IMR-90 (cell line): Measurements from ENCODE around the gene CTNNA2. TPM values are rescaled to one million over a fixed set of nuclear protein-coding genes. Genes with fewer than 3 reads are reported as not detected.

Experiments
- ATAC-seq: fragments of 200-7000 bp; cut with Tn5 transposase; 2 replicates; pipeline ENCODE4 v1.9.1; 2020; ENCODE audit warnings: low read depth, mild to moderate bottlenecking, moderate library complexity
- BruUV-seq: library from RNA; stranded (reverse); fragments of 400-500 nt; replicated peaks from 2 replicates; lab custom pipeline; 2021; lab: Mats Ljungman, UMichigan
- CTCF ChIA-PET: fragments of 300-600 bp; formaldehyde crosslinking; extraction: SDS; loops from one replicate; lab custom pipeline; 2021; ENCODE audit warnings: antibody characterized with exemption; lab: Yijun Ruan, JAX
- POLR2A ChIA-PET: fragments of 300-600 bp; sonication (Branson Sonifier 250); formaldehyde crosslinking; loops from one replicate; lab custom pipeline; 2022; ENCODE audit warnings: antibody characterized with exemption; ENCODE audit not compliant: unreplicated experiment; lab: Charles Lee
- DNase-seq: peaks from one replicate; pipeline ENCODE4 v3.0.0; 2013
- H2AFZ ChIP-seq: replicated peaks from 2 replicates; pipeline ENCODE3; 2013; ENCODE audit warnings: low read length, mild to moderate bottlenecking; ENCODE audit not compliant: poor library complexity
- H2AK5ac ChIP-seq: 2 replicates; pipeline ENCODE4 v1.6.1; 2013; ENCODE audit warnings: low read depth, low read length, inconsistent platforms
- H2AK9ac ChIP-seq: replicated peaks from 2 replicates; pipeline ENCODE3; 2013; ENCODE audit warnings: mild to moderate bottlenecking, low read depth, low read length, moderate library complexity; ENCODE audit not compliant: poor library complexity
- H2BK120ac ChIP-seq: 2 replicates; pipeline ENCODE4 v1.6.1; 2013; ENCODE audit warnings: low read depth, low read length, inconsistent platforms
- H2BK15ac ChIP-seq: 3 replicates; pipeline ENCODE4 v1.6.1; 2013; ENCODE audit warnings: low read depth, low read length, inconsistent platforms
- H2BK20ac ChIP-seq: 2 replicates; pipeline ENCODE4 v1.6.1; 2013; ENCODE audit warnings: low read depth, mild to moderate bottlenecking, inconsistent platforms, low read length, moderate library complexity
- H2BK5ac ChIP-seq: 2 replicates; pipeline ENCODE4 v1.6.1; 2013; ENCODE audit warnings: mild to moderate bottlenecking, low read depth, low read length, inconsistent platforms; ENCODE audit not compliant: poor library complexity, severe bottlenecking
- H3K14ac ChIP-seq: replicated peaks from 2 replicates; pipeline ENCODE4 v1.6.1; 2013; ENCODE audit warnings: low read depth, low read length, inconsistent platforms
- H3K18ac ChIP-seq: 2 replicates; pipeline ENCODE4 v1.6.1; 2013; ENCODE audit warnings: low read depth, low read length, control low read depth
- H3K23ac ChIP-seq: 2 replicates; pipeline ENCODE4 v1.6.1; 2013; ENCODE audit warnings: low read depth, low read length, inconsistent platforms
- H3K27ac ChIP-seq: 2 replicates; pipeline ENCODE4 v1.5.1; 2013; ENCODE audit warnings: mild to moderate bottlenecking, control low read depth, low read length; ENCODE audit not compliant: insufficient read depth
- H3K27me3 ChIP-seq: 2 replicates; pipeline ENCODE4 v1.6.1; 2013; ENCODE audit warnings: low read length; ENCODE audit not compliant: control insufficient read depth, insufficient read depth
- H3K36me3 ChIP-seq: 2 replicates; pipeline ENCODE4 v1.6.1; 2013; ENCODE audit warnings: low read length, mixed read lengths; ENCODE audit not compliant: control insufficient read depth, insufficient read depth
- H3K4ac ChIP-seq: 2 replicates; pipeline ENCODE4 v1.6.1; 2013; ENCODE audit warnings: low read depth, low read length, inconsistent platforms
- H3K4me1 ChIP-seq: 2 replicates; pipeline ENCODE4 v1.6.1; 2013; ENCODE audit warnings: low read length, mixed read lengths; ENCODE audit not compliant: control insufficient read depth, insufficient read depth
- H3K4me2 ChIP-seq: 2 replicates; pipeline ENCODE4 v1.6.1; 2013; ENCODE audit warnings: low read depth, mild to moderate bottlenecking, control low read depth, low read length, moderate library complexity
- H3K4me3 ChIP-seq: 2 replicates; pipeline ENCODE4 v1.5.1; 2013; ENCODE audit warnings: low read depth, mild to moderate bottlenecking, control low read depth, low read length, moderate library complexity; ENCODE audit not compliant: insufficient read depth
- H3K56ac ChIP-seq: 2 replicates; pipeline ENCODE4 v1.6.1; 2013; ENCODE audit warnings: low read length, inconsistent platforms; ENCODE audit not compliant: insufficient read depth; ENCODE audit errors: extremely low read depth
- H3K79me1 ChIP-seq, 2 experiments: 2 replicates each; pipeline ENCODE4 v1.6.1; 2013; ENCODE audit warnings: low read length in 2 of 2, inconsistent platforms in 1 of 2, low read depth in 1 of 2
- H3K9ac ChIP-seq: 2 replicates; pipeline ENCODE4 v1.6.1; 2013; ENCODE audit warnings: low read depth, low read length, control low read depth
- H3K9me1 ChIP-seq: 2 replicates; pipeline ENCODE4 v1.6.1; 2013; ENCODE audit warnings: low read length, inconsistent platforms; ENCODE audit not compliant: insufficient read depth
- H3K9me3 ChIP-seq: 2 replicates; pipeline ENCODE4 v1.6.1; 2013; ENCODE audit warnings: low read length; ENCODE audit not compliant: control insufficient read depth, insufficient read depth
- H4K20me1 ChIP-seq: 2 replicates; pipeline ENCODE4 v1.6.1; 2013; ENCODE audit warnings: low read length, inconsistent platforms; ENCODE audit not compliant: insufficient read depth
- H4K5ac ChIP-seq: 2 replicates; pipeline ENCODE4 v1.6.1; 2013; ENCODE audit warnings: mild to moderate bottlenecking, low read depth, low read length, control low read depth
- H4K8ac ChIP-seq, 2 experiments: 2 replicates each; pipeline ENCODE4 v1.6.1; 2013; ENCODE audit warnings: low read depth in 2 of 2, low read length in 2 of 2, control low read depth in 1 of 2, inconsistent platforms in 1 of 2
- H4K91ac ChIP-seq: 2 replicates; pipeline ENCODE4 v1.6.1; 2013; ENCODE audit warnings: low read depth, low read length, inconsistent platforms; ENCODE audit not compliant: insufficient read depth
- CTCF ChIP-seq: conservative IDR thresholded peaks from 2 replicates; pipeline ENCODE4 v1.5.1; 2012; ENCODE audit warnings: mild to moderate bottlenecking, low read depth, low read length, improper control_type of control experiment
- MAFK ChIP-seq: IDR thresholded peaks from 2 replicates; pipeline ENCODE4 v1.6.1; 2012; ENCODE audit warnings: low read depth, low read length, improper control_type of control experiment
- MXI1 ChIP-seq: IDR thresholded peaks from 2 replicates; pipeline ENCODE4 v1.6.1; 2012; ENCODE audit warnings: low read depth, mild to moderate bottlenecking, low read length, moderate library complexity, borderline replicate concordance
- USF2 ChIP-seq: fragments of 150-350 bp; IDR thresholded peaks from 2 replicates; pipeline ENCODE4 v1.6.1; 2017; ENCODE audit warnings: mild to moderate bottlenecking, antibody characterized with exemption, low read length, low read depth
- WGBS, 2 experiments: methylation state at CpG; one replicate each; pipeline versions ENCODE4 v1.1.5 to v1.1.7; 2013; ENCODE audit warnings: missing lambda C conversion rate in 2 of 2; ENCODE audit not compliant: insufficient read length in 1 of 2; ENCODE audit errors: extremely low coverage in 2 of 2; 5-methylcytosine and 5-hydroxymethylcytosine counted together
- dilution Hi-C: fragments of 300-500 bp; cut with HindIII; formaldehyde crosslinking; loops from one replicate; pipeline ENCODE4 v1.14.3; 2018; ENCODE audit warnings: low sequenced_read_pairs; ENCODE audit not compliant: unreplicated experiment
- in situ Hi-C: fragments of 300-500 bp; cut with MboI; formaldehyde crosslinking; loops from 3 replicates; pipeline ENCODE4 v1.14.3; 2019; ENCODE audit warnings: low sequenced_read_pairs, inconsistent platforms, mixed read lengths
- intact Hi-C: fragments of 100-400 bp; cut with micrococcal nuclease; formaldehyde crosslinking; loops from 2 replicates; pipeline ENCODE4 v1.10.0; 2022
- polyA plus RNA-seq, 3 experiments: library from polyadenylated mRNA; depleted of rRNA; stranded (reverse); fragments of >200 nt; gene quantifications; 2 replicates each; pipeline ENCODE4 v1.2.3, GENCODE V29; 2012; ENCODE audit warnings: low replicate concordance in 1 of 3
- total RNA-seq: library from RNA; depleted of rRNA; stranded (reverse); fragments of >200 nt; gene quantifications from 2 replicates; pipeline ENCODE4 v1.2.3, GENCODE V29; 2012

The CTNNA2 gene
- total and polyA plus RNA-seq, 2 of the 4 experiments (the other 2 are of a cell fraction), result not detected

GRCh38 chr2:79576451-79576850, 63.6 kb downstream of the CTNNA2 start:
- no peaks in the 10 kb centered on the region for H3K27me3 ChIP-seq
- CTCF ChIA-PET, result no interaction called here
- no peak overlapping the region for H3K9ac ChIP-seq
- no peak for ATAC-seq
- no peak overlapping the region for H3K14ac ChIP-seq
- H4K20me1 ChIP-seq, result no peaks in the 10 kb centered on the region
- BruUV-seq, result no TSS peak
- no peak overlapping the region for H4K5ac ChIP-seq
- DNase-seq, result no peak
- no peak overlapping the region for H2AK5ac ChIP-seq
- in situ Hi-C loops, result no loop called here
- no CpG with 5 or more reads among the region's 4 CpGs for WGBS, 2 experiments
- H2BK120ac ChIP-seq, result no peak overlapping the region
- H3K9me3 ChIP-seq, result 0 out of 2 replicates have a peak, but pooled peaks cover 1% of the 10 kb centered on the region
- intact Hi-C loops, result no loop called here
- no peak overlapping the region for H2BK15ac ChIP-seq
- POLR2A ChIA-PET, result no interaction called here
- H2AFZ ChIP-seq, result no peak overlapping the region
- H3K18ac ChIP-seq, result no peak overlapping the region
- H3K4me3 ChIP-seq, result no peak overlapping the region
- dilution Hi-C loops, result no loop called here
- no peak for TF ChIP-seq USF2
- no peak for TF ChIP-seq CTCF
- no peak for TF ChIP-seq MAFK
- TF ChIP-seq MXI1, result no peak
- no peak overlapping the region for H2BK20ac ChIP-seq
- no peak overlapping the region for H4K8ac ChIP-seq
- H2BK5ac ChIP-seq, result no peak overlapping the region
- H3K79me1 ChIP-seq, result no peaks in the 10 kb centered on the region
- H3K9me1 ChIP-seq, result no peaks in the 10 kb centered on the region
- no peak overlapping the region for H3K56ac ChIP-seq
- no peaks in the 10 kb centered on the region for H3K4me1 ChIP-seq
- H3K27ac ChIP-seq, result no peak overlapping the region
- H2AK9ac ChIP-seq, result no peak overlapping the region
- H4K91ac ChIP-seq, result no peak overlapping the region
- H3K4ac ChIP-seq, result no peak overlapping the region
- no peak overlapping the region for H3K23ac ChIP-seq
- H3K4me2 ChIP-seq, result no peak overlapping the region
- no peaks in the 10 kb centered on the region for H3K36me3 ChIP-seq
